NCI-H2081 treated with DMSO at 0.1 percent for 48 hours (cell line): ENCODE measurements around the gene PIK3C2G.
"Not testable (repeated sequence)": the region's sequence is repeated elsewhere in the genome, so short reads cannot be mapped to it uniquely, and the experiment has no call there.

ENCODE experiments used
- DNase-seq: peaks from one replicate; lab custom pipeline; 2025; lab: John Stamatoyannopoulos, UW

Gene PIK3C2G, protein sequence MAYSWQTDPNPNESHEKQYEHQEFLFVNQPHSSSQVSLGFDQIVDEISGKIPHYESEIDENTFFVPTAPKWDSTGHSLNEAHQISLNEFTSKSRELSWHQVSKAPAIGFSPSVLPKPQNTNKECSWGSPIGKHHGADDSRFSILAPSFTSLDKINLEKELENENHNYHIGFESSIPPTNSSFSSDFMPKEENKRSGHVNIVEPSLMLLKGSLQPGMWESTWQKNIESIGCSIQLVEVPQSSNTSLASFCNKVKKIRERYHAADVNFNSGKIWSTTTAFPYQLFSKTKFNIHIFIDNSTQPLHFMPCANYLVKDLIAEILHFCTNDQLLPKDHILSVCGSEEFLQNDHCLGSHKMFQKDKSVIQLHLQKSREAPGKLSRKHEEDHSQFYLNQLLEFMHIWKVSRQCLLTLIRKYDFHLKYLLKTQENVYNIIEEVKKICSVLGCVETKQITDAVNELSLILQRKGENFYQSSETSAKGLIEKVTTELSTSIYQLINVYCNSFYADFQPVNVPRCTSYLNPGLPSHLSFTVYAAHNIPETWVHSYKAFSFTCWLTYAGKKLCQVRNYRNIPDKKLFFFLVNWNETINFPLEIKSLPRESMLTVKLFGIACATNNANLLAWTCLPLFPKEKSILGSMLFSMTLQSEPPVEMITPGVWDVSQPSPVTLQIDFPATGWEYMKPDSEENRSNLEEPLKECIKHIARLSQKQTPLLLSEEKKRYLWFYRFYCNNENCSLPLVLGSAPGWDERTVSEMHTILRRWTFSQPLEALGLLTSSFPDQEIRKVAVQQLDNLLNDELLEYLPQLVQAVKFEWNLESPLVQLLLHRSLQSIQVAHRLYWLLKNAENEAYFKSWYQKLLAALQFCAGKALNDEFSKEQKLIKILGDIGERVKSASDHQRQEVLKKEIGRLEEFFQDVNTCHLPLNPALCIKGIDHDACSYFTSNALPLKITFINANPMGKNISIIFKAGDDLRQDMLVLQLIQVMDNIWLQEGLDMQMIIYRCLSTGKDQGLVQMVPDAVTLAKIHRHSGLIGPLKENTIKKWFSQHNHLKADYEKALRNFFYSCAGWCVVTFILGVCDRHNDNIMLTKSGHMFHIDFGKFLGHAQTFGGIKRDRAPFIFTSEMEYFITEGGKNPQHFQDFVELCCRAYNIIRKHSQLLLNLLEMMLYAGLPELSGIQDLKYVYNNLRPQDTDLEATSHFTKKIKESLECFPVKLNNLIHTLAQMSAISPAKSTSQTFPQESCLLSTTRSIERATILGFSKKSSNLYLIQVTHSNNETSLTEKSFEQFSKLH (N-terminal part only)

DNA sequence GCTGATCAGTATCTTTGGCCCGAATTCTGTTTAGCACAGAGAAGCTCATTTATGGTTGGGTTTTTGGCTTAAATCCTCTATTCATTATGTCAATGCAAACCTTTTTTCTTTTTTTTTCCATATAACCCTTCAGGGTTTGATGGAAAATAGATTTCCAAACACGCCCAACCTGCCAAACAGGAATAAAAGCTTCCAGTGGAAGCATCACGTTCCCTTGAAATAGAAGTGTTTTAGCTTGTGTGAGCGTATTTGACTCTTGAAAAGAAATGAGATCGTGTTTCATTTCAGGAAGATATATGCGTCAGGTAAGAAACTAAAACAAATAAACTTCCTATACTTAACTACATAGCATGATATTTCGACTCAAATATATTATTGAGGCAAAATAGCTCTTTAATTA lies at the start of gene PIK3C2G:
Gene PIK3C2G (plus strand): TSS at position 246 of the 400 bp plus-strand sequence. CDS start 20,564 bp downstream, outside the sequence.
- DNase-seq: no peak

DNA sequence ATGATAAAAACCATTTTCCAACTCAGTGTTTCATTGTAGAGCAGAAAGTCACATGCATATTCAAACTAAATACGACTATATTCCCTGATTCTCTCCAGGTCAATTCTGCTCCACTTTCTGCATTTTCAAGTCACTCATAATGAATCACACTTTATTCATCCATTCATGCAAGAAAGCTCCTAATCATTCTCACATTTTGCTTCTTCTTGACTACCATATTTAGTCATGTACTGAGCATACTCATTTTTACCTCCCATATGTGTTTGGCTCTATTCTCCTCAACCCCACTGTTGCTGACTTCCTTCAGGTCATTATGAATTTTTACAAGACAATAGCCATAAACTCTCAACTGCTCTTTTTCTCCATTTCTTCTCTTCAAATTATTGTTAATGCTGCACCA lies 43.4 kb upstream of the PIK3C2G start:
- DNase-seq: no peak

DNA sequence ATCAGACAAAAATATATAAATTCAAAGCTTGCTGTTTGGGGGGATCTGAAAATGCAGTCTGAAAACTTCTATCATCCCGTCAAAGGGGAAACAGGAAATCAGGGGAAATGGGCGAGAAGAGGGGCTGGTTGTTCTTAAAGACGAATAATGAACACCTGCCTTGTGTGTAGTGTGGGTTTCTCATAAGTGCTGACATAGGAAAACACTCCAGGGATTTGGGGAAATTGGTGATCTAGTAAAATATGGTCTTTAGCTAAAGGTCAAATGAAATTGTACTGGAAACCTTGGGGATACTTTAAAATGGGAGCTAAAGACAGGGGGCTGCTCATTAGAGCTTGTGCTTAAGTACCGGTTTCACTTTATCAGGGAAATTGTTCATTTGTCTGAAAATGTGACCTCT lies 39.6 kb upstream of the PIK3C2G start:
- DNase-seq: no peak

DNA sequence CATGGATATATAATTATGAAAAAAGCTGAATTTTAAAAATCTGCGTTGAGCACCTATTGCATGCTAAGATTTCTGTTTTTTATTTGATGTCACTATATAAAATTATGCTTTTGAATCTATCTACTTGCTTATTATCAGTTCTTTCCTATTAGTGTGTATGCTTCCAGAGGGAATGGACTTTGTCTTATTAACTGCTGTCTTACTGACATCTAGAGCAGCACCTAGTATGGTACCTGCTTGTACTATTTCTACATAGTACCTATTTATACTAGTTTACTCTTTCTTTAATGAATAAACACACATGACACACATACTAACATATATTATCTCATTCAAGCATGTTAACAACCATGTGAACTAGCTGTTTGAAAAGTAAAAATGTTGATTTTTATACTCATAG lies 38.6 kb upstream of the PIK3C2G start:
- no peak for DNase-seq

DNA sequence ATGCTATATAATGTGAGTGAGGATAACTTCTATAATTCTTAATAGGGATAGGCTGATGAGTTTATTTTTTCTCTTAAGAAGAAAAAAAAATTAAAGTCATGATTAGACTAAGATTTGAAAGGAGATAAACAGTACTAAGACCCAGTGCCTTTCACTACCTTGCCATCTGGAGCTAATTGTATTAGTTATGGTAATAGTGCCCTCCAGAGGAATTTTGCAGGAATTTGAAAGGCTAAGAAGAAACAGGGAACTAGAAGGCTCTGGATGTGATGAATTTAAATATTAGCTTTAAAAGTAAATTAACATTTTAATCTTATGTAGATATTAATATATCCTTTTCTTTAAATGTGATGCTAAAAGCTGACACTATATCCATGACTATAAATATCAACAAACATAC lies 36.6 kb upstream of the PIK3C2G start:
- peak; percentile 22 for DNase-seq

DNA sequence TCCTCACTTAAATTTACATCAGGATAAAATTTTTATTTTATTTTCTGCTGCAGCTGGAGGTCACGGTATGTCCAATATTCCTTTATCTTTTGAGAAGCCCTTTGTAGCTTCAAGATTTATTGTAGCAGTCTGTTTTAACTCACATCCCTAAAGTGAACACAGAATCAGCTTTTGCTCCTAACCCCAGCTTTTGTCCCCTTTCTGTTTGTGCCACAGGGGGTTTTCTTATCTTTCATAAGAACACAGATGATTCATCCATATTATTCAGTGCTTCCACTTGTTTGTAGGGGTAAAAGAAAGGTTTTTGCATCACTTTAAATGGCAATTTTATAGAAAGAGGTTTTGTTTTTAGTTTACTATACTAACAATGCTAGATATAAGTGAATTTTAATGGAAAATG lies 21.8 kb upstream of the PIK3C2G start:
- DNase-seq: no peak

DNA sequence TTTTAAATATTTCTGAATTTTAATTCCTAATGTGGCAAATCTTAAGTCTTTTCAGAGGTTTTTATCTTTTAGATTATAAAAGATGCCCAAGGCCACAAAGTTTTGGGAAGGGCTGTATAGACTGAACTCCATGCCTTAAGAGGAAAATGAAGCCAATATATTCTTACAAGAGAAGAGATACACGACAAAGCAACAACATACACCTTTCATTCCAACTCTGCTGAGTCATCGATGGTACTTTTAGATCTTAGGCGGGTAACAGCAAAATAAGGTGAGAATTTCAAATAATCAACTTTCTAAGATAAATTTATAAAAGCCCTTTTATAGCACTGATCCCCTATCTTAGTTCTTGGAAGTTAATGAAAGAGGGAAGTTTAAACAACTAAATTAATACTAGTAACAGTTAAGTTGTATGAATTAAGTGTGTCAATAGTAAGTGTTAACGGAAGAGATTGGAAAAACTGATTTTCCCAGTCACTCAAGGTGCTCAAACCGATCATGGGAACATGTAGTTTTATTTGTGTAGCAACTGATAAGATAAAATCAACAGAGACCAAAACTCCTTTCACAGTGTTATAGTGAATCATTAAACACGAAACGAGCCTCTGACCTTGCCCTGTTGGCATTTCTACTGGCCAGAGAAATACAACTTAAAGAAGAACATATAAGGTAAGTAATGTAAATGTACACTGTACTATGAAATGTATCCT lies 18.8 kb upstream of the PIK3C2G start:
- DNase-seq: no peak

DNA sequence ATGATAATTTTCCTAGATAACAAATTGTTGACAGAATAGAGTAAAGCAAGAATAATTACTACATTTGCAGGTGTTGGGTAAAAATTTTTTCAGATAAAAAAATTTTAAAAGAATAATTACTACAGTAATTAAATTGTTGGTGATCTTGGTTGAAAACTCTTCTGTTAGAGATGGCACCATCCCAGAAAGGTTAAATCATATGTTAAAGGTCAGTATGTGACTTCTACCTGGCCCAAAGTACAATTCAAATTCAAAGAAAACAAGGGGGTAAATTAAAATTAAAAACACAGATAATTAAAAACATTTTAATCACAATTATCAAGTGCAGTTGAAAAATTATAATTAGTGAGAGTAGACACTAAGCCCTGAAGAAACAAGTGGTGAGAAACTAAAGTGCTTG lies 18.1 kb upstream of the PIK3C2G start:
- no peak for DNase-seq

DNA sequence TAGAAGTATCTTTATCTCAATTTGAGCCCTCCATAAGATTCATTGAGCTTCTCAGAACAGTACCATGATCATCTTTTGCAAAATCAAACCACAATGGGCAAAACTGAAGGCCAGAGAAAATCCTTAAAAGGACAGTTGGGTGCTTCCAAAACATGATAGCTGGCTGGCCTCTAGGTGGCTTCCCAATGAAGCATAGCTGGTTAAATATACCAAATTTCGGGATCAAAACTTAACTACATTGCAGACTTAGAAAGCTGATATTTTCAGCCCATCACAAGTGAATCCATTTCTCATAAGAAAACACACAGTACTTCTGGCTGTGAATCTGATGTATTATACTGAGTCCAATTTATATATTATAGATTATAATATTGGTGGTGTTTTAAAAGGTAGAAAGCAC lies 15.3 kb upstream of the PIK3C2G start:
- DNase-seq: no peak

DNA sequence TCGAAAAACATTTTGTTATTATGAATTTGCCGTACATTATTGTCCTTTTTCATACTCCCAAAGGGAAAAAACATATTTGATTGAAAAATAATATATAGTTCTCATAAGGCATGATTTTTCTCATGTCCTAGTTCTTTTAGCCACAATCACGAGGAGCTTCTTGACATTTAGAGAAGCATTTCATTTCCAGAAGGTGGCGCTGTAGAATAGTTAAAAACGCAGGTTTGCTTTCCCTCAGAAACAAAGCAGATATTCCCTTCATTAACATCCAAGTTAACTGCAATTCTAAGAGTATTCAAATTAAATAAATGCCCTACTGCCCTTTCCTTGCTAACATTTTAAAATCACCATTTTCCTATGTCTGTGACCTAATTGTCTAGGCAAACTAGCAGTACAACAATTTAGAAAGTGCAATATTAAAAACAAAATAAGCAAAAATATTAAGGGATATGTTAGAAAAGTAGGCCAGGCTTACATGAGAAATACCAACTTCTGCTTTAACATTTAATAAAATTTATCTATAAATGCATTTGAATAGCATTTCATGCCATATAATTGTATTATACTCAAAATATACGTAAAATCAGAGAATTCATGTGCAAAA lies 10.9 kb upstream of the PIK3C2G start:
- no peak for DNase-seq

DNA sequence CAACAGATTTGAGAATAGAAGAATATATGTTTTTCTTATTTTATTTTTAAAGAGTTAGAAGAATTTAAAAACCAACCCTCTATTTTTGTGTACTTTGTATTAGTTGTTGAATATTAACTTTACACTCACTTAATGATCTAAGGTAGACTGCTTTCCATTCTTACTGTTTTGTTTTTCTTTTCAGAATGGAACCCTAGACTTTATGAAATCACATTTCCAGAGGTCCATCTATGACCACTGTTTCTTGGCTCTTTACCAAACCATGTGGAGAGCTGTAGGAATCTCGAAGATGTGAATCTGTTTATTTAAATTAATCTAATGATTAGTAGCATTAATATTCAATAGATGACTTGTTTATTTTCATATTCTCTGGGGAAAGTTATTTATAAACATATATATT lies 7.2 kb upstream of the PIK3C2G start:
- no peak for DNase-seq

DNA sequence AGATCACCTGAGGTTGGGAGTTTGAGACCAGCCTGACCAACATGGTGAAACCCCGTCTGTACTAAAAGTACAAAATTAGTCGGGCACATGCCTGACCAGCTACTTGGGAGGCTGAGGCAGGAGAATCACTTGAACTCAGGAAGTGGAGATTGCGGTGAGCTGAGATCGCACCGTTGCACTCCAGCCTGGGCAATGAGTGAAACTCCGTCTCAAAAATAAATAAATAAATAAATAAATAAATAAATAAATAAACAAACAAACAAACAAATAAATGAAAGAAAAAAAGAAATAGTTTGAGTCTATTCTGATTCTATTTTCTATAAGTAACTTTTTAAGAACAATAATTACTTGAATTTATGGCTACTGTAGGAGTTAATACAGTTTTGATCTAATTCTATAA lies 6.3 kb upstream of the PIK3C2G start:
- DNase-seq: not testable (repeated sequence)

DNA sequence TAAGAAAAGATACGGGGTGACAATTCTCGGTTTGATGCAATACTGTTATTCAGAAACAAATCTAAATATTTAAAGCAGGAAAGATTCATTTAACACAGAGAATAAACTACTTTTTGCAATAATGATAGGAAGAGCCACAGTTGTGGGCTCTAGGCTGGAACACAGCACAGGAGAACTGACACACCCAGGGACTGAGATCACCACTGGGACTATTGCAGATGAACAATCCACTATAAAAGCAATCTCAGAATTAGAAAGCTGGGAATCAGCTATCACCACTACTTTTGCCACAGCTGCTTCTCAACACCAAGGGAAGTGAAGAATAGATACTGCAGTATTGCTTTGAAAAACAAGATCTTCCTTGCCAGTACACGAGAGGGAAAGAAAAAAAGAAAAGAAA lies 4.1 kb upstream of the PIK3C2G start:
- DNase-seq: no peak

DNA sequence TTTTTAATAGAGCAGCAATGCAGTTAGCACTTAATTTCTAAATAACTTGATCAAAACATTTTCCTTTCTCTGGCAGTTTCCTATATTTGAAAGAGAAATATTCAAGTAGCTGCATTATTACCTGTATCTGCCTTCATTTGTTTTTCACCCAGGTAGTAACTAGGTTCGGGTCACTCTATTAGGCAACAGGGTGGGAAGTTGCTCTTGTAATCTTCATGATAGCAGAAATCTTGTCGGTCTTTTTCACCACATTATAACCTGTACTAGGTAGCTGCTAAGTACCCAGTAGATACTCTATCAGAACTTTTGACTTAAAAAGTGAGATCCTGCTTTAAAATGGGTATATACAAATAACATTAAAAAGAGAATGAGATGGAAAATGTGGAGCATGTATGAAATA lies 2.4 kb upstream of the PIK3C2G start:
- no peak for DNase-seq

DNA sequence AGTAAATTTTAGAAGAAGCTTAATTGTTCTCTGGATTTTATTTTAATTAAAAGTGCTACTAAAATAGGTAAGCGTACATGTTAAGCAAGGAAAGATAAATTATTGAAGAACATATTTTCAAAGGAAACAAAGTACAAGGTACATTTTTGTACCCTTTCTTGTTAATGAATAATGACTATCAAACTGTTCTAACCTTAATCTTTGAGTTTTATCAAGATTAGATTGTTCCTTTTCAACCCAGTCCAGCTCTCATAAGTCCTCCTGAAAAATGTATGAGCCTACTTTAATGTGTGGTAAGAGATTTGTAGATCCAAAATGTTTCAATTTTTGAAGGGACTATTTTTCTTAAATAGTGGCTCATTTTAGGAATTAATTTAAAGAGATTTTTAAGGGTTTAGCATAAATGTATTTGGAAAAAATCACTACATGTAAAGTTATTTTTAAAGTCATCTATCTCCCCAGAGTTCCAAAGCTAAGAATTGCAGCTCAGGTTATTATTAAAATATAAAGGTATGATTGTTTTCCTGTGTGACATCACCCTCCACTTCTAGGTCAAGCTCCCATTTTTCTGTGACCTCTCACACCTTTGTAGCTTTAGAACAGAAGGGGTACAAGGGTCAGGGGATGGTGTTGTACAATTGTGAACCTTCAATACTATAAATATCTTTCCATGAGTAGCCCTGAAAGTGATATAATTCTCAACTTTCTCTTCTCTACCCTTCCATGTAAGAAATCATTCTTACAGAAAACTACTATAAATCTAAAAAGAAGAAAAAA lies 1.2 kb upstream of the PIK3C2G start:
- no peak for DNase-seq

DNA sequence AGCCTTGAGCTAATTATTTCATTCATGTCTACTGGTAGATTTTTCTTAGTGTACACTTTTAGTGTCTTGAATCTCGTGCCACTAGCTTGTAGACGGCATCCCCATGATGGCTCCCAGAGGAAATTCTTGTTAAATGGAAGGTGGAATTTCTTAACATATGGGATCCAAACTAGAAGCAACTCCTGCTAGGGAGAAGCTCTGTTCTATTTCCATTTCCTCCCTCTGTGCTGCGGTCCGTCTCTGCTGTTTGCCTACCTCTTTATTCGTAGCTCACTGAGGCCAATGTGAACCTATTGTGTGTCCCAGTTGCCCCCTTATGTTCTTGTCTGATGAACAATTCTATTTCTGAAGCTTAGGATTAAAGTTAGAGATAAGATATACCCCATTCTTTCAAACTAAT lies 588 bp downstream of the PIK3C2G start:
- DNase-seq: no peak

DNA sequence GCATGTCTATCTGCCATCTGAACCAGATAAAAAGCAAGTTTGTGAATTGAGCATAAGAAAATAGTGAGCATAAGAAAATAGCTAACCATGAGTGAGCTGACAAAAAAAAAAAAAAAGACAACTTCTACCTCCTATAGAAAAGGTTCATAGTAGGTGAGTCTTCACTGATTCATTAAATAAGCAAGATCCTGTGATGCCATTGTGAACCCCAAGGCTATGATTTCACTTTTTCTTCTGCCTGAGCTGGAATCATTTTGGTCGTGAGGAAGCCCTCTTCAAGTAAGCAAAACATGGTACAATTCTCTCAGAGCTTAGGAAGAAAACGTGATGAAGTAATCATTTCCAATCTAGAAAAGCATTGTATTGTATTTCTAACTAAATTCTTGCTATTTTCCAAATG lies 1.2 kb downstream of the PIK3C2G start:
- DNase-seq: no peak

DNA sequence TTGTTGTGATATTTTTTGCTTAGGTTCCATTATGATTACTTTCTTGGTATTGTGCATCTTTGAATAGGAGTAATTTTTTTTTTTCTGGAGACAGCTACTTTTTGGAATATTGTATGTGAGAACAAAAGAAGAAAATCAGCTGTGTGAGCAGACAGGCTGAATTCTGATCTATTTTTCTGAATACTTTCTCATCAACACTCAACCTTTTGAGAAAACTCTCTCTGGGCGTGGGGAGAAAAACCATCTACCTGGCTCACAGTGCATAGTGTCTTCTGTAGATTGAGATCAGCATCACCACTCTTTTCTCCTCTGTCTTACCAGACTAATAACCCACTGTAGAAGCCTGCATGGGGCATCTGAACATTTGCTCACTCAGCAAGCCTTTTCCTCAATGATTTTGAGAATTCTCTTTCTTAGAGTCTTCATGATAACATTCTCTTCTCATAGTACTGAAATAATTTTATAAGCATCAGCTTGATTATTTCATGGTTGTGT lies 3.3 kb downstream of the PIK3C2G start:
- no peak for DNase-seq

DNA sequence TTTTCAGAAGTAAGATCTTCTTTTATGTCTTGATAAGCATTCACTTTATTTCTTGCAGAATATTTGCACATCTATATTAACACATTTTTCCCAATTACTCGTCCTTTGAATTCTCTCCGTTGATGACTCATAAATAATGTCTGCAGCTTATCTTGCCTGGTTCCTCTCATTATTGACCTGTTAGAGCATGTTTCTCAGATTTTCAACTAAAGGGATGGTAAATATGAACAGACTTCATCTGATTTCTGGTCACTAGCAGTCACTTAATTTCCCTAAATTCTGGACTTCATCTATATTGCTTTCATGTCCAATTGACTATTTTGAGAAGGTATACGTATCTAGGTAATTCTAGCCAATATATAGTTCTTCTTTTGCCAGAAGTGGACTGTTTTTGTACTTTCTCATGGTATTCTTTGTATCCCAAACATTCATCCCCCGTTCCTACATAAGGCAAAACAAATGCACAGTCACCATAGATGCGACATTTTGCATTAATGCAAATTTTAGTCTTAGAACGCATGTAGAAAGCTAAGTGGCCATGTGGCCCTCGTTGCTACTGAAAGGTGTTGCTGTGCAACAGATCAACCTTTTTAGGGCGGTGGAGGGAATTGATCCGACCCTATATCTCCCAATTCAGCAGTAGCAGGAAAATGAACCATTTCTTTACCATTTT lies 6.2 kb downstream of the PIK3C2G start:
- no peak for DNase-seq

DNA sequence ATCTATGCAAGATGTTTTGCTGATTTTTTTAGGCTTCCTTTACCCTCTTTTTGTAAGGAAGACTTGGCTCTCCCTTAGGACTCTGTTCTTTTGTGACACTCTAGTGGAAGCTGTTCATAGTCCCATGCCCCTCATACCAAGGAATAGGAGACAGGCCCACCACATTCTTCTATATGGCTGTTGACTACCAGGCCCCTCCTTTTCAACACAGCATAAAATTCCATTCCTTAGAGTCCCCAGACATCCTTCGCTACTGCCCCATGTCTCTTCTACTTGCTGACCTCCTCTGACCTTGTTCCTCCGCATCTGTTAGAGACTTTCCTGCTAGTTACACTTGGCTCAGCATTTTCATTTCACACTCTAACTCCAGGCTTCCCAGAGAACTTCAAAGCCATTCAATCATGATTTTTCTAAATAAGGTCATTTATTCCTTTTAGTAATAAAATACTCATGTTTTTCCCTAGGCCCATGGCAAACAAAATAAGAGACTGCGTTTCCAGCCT lies 9.7 kb downstream of the PIK3C2G start:
- no peak for DNase-seq
